Transverse colon (tissue), 4 donors: ENCODE data around the gene AMMECR1.

Experiments
- EP300 ChIP-seq: sonication (generic); formaldehyde crosslinking; IDR thresholded peaks from one replicate; pipeline ENCODE4 v1.6.1; 2017; ENCODE audit warnings: antibody characterized with exemption, low read depth
- POLR2A ChIP-seq: fragments of 450-650 bp; IDR thresholded peaks from one replicate; pipeline ENCODE4 v1.6.1; 2016; ENCODE audit warnings: antibody characterized with exemption, mild to moderate bottlenecking, moderate library complexity
- POLR2AphosphoS5 ChIP-seq, 3 donors: sonication (generic); formaldehyde crosslinking; IDR thresholded peaks; one replicate each; pipeline ENCODE4 v1.6.1; 2016; ENCODE audit warnings: antibody characterized with exemption in 3 of 3
- TF ChIP-seq, protein P1 (sequence below), 5 experiments: fragments of 200-600 bp in 3 of 5; fragments of 450-650 bp in 2 of 5; sonication (generic) in 3 of 5; IDR thresholded peaks; 1 replicate in 2 of 5; 2 replicates in 3 of 5; pipeline ENCODE4 v1.5.1; 2016 to 2017; ENCODE audit warnings: antibody characterized with exemption in 5 of 5, inconsistent platforms in 3 of 5, mild to moderate bottlenecking in 2 of 5, moderate library complexity in 1 of 5

DNA sequence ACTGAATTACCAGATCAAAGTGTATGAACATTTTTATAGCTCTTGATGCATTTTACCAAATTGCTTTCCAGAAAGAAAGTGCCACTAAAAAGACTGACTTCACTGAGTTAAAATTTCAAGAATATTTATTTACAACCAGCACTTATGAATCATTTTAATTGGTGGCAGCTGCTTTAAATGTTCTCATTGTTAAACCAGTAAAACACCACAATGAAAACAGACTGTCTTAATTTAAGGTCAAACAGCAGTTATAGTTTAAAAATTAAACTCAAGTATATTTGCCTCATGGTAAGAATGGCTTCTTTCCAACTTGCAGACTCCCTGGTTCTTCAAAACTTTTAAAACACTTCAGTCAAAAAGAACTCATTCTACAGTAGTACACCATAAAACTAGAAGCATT is 36.9 kb downstream of the AMMECR1 start:
- no peak for TF ChIP-seq POLR2AphosphoS5 (IDR thresholded peaks at IDR 0.05)
- TF ChIP-seq POLR2A, result no peak
- TF ChIP-seq, protein P1, sequence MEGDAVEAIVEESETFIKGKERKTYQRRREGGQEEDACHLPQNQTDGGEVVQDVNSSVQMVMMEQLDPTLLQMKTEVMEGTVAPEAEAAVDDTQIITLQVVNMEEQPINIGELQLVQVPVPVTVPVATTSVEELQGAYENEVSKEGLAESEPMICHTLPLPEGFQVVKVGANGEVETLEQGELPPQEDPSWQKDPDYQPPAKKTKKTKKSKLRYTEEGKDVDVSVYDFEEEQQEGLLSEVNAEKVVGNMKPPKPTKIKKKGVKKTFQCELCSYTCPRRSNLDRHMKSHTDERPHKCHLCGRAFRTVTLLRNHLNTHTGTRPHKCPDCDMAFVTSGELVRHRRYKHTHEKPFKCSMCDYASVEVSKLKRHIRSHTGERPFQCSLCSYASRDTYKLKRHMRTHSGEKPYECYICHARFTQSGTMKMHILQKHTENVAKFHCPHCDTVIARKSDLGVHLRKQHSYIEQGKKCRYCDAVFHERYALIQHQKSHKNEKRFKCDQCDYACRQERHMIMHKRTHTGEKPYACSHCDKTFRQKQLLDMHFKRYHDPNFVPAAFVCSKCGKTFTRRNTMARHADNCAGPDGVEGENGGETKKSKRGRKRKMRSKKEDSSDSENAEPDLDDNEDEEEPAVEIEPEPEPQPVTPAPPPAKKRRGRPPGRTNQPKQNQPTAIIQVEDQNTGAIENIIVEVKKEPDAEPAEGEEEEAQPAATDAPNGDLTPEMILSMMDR (IDR thresholded peaks at IDR 0.05), result no peak
- no peak for TF ChIP-seq EP300
